Liver (tissue), 9 donors: Measurements from ENCODE around the gene FBXO44. TPM values are rescaled to one million over a fixed set of nuclear protein-coding genes. Genes with fewer than 3 reads are reported as not detected.

Experiments used
- DNase-seq: peaks from one replicate; pipeline ENCODE4 v3.0.0-alpha.2; 2017; ENCODE audit warnings: low spot score
- H3K27ac ChIP-seq, 2 donors: one replicate each; pipeline ENCODE4 v1.7.0; 2013; ENCODE audit warnings: inconsistent platforms in 2 of 2, low read length in 2 of 2, control low read depth in 1 of 2, low read depth in 1 of 2, mild to moderate bottlenecking in 1 of 2
- H3K27me3 ChIP-seq, 4 donors: one replicate each; pipeline versions ENCODE4 v1.6.1 to v1.7.0; 2013; ENCODE audit warnings: low read length in 3 of 4, inconsistent platforms in 1 of 4, mild to moderate bottlenecking in 1 of 4, moderate library complexity in 1 of 4; ENCODE audit not compliant: control insufficient read depth in 4 of 4, insufficient read depth in 4 of 4
- H3K36me3 ChIP-seq, 4 donors: one replicate each; pipeline versions ENCODE4 v1.6.1 to v1.7.0; 2013; ENCODE audit warnings: low read length in 3 of 4, mild to moderate bottlenecking in 3 of 4, low read depth in 1 of 4, moderate library complexity in 1 of 4; ENCODE audit not compliant: control insufficient read depth in 4 of 4, insufficient read depth in 3 of 4
- H3K4me1 ChIP-seq, 4 donors: one replicate each; pipeline versions ENCODE4 v1.6.1 to v1.7.0; 2013; ENCODE audit warnings: low read length in 3 of 4, mild to moderate bottlenecking in 3 of 4, moderate library complexity in 1 of 4; ENCODE audit not compliant: control insufficient read depth in 4 of 4, insufficient read depth in 4 of 4
- H3K4me3 ChIP-seq, 3 donors: one replicate each; pipeline versions ENCODE4 v1.6.1 to v1.7.0; 2013; ENCODE audit warnings: low read length in 3 of 3, control low read depth in 1 of 3, low read depth in 1 of 3, mild to moderate bottlenecking in 1 of 3
- H3K9ac ChIP-seq, 2 donors: one replicate each; pipeline ENCODE4 v1.7.0; 2013; ENCODE audit warnings: low read length in 2 of 2, mild to moderate bottlenecking in 2 of 2, moderate library complexity in 2 of 2, control low read depth in 1 of 2, low read depth in 1 of 2
- H3K9me3 ChIP-seq, 4 donors: one replicate each; pipeline versions ENCODE4 v1.6.1 to v1.7.0; 2013; ENCODE audit warnings: low read length in 3 of 4; ENCODE audit not compliant: control insufficient read depth in 4 of 4
- ATF3 ChIP-seq: IDR thresholded peaks from 2 replicates; pipeline ENCODE4 v1.6.1; 2016; ENCODE audit warnings: antibody characterized with exemption
- EGR1 ChIP-seq, 2 donors: IDR thresholded peaks; 2 replicates each; pipeline ENCODE4 v1.6.1; 2016 to 2018; ENCODE audit warnings: antibody characterized with exemption in 2 of 2, low read depth in 2 of 2
- FOXA1 ChIP-seq: IDR thresholded peaks from 2 replicates; pipeline ENCODE4 v1.6.1; 2016; ENCODE audit warnings: antibody characterized with exemption
- FOXA2 ChIP-seq: IDR thresholded peaks from 2 replicates; pipeline ENCODE4 v1.6.1; 2016; ENCODE audit warnings: antibody characterized with exemption
- GABPA ChIP-seq, 2 donors: IDR thresholded peaks in 1 of 2; conservative IDR thresholded peaks in 1 of 2; 2 replicates each; pipeline ENCODE4 v1.6.1; 2016; ENCODE audit warnings: antibody characterized with exemption in 2 of 2, mild to moderate bottlenecking in 1 of 2, moderate library complexity in 1 of 2
- HNF4A ChIP-seq, 2 donors: conservative IDR thresholded peaks; 2 replicates each; pipeline ENCODE4 v1.6.1; 2016; ENCODE audit warnings: antibody characterized with exemption in 2 of 2, mild to moderate bottlenecking in 2 of 2
- HNF4G ChIP-seq: IDR thresholded peaks from 2 replicates; pipeline ENCODE4 v1.6.1; 2016; ENCODE audit warnings: antibody characterized with exemption
- JUND ChIP-seq, 2 donors: IDR thresholded peaks; 2 replicates each; pipeline ENCODE4 v1.6.1; 2016; ENCODE audit warnings: antibody characterized with exemption in 2 of 2
- NR2F2 ChIP-seq: IDR thresholded peaks from 2 replicates; pipeline ENCODE4 v1.6.1; 2016; ENCODE audit warnings: antibody characterized with exemption
- RAD21 ChIP-seq, 2 donors: IDR thresholded peaks; 2 replicates each; pipeline ENCODE4 v1.6.1; 2016; ENCODE audit warnings: antibody characterized with exemption in 2 of 2, mild to moderate bottlenecking in 2 of 2
- REST ChIP-seq: IDR thresholded peaks from 2 replicates; pipeline ENCODE4 v1.6.1; 2016; ENCODE audit warnings: antibody characterized with exemption, mild to moderate bottlenecking
- RXRA ChIP-seq, 2 donors: IDR thresholded peaks; 2 replicates each; pipeline ENCODE4 v1.6.1; 2017 to 2018; ENCODE audit warnings: antibody characterized with exemption in 2 of 2, mild to moderate bottlenecking in 1 of 2
- SP1 ChIP-seq: IDR thresholded peaks from 2 replicates; pipeline ENCODE4 v1.6.1; 2018; ENCODE audit warnings: antibody characterized with exemption, mild to moderate bottlenecking
- TAF1 ChIP-seq: conservative IDR thresholded peaks from 2 replicates; pipeline ENCODE4 v1.6.1; 2016; ENCODE audit warnings: antibody characterized with exemption, mild to moderate bottlenecking
- YY1 ChIP-seq: IDR thresholded peaks from 2 replicates; pipeline ENCODE4 v1.6.1; 2016; ENCODE audit warnings: antibody characterized with exemption, mild to moderate bottlenecking
- ZBTB33 ChIP-seq: IDR thresholded peaks from 2 replicates; pipeline ENCODE4 v1.6.1; 2016; ENCODE audit warnings: antibody characterized with exemption
- WGBS: extraction: QIAGEN DNeasy Blood & Tissue Kit; methylation state at CpG from one replicate; pipeline ENCODE4 v1.1.7; 2013; 5-methylcytosine and 5-hydroxymethylcytosine counted together
- polyA plus RNA-seq, 2 donors: library from polyadenylated mRNA; stranded (reverse) in 1 of 2; unstranded in 1 of 2; fragments of 200-250 nt in 1 of 2; fragments of >200 nt in 1 of 2; fragmentation: Nextera tagmentation in 1 of 2; extraction: Ambion mirVana in 1 of 2; gene quantifications; one replicate each; pipeline versions ENCODE4 v1.2.1 to v1.2.3, GENCODE V29; 2013 to 2015
- total RNA-seq, 2 donors: library from RNA; depleted of rRNA; stranded (reverse); fragments of >200 nt; gene quantifications; one replicate each; pipeline ENCODE4 v1.2.3, GENCODE V29; 2014
- TF ChIP-seq, protein P1 (sequence below): IDR thresholded peaks from 2 replicates; pipeline ENCODE4 v1.6.1; 2016; ENCODE audit warnings: antibody characterized with exemption
- TF ChIP-seq, protein P2 (sequence below): fragments of 150-350 bp; IDR thresholded peaks from 2 replicates; pipeline ENCODE4 v1.5.1; 2017; ENCODE audit warnings: improper control_type of control experiment, low read depth, low read length; ENCODE audit not compliant: missing input control
- donor health status: healthy.
- donor health status: healthy.
- donor health status: healthy.
- donor health status: healthy.
- donor health status: healthy.

The FBXO44 gene
- total and polyA plus RNA-seq, 4 donors = 3.6 to 13.2 (median 6.8) TPM

- Histone ChIP-seq H3K27ac (no peak overlapping the region), H3K4me1 (peaks cover 16 to 54% (median 40%) of the 10 kb centered on the region in 4 donors), H3K27me3 (no peaks in the 10 kb centered on the region), H3K36me3 (peaks cover 0 to 9% (median 6%) of the 10 kb centered on the region in 4 donors), H3K9me3 (no peaks in the 10 kb centered on the region), H3K4me3 (no peak overlapping the region), H3K9ac (no peak overlapping the region)
- TF ChIP-seq TAF1 (no peak), GABPA (IDR thresholded peaks at IDR 0.05 in 1 of 2, conservative IDR thresholded peaks at IDR 0.05 in 1 of 2) (no peak), ZBTB33 (no peak), NR2F2 (no peak), SP1 (no peak)
- 82% methylated on average over 14 of the region's 14 CpGs for WGBS
- no peak for DNase-seq
Measured at GRCh38 chr1:11673089-11673769, 18.6 kb downstream of the FBXO44 start.

DNA sequence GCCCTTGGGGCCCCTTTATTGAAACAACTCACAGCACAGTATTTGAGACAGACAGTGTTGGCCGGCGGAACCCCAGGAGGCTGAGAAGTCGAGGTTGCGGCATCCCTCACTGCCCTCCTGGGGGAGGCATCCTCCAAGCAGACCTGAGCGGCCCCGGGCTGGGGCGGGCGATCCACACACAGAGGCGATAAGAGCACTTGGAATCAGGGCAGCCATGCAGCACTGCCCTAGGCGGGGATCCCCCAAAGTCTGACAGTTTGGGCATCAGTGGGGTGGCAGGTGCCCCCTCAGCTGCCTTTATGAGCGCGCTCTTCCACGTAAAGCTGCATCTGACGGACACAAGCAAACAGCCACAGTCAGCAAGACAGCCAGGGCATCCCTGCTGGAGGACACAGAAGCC is 19.8 kb downstream of the FBXO44 start:
- H3K4me1 ChIP-seq = peaks cover 16 to 52% (median 40%) of the 10 kb centered on the region in 4 donors
- no peaks in the 10 kb centered on the region for H3K9me3 ChIP-seq
- H3K9ac ChIP-seq = no peak overlapping the region
- no peak overlapping the region for H3K27ac ChIP-seq
- no peak overlapping the region for H3K4me3 ChIP-seq
- no peak for DNase-seq
- WGBS = 98% methylated on average over 14 of the region's 14 CpGs
- H3K36me3 ChIP-seq = peaks cover 0 to 9% (median 6%) of the 10 kb centered on the region in 4 donors
- TF ChIP-seq, protein P1, sequence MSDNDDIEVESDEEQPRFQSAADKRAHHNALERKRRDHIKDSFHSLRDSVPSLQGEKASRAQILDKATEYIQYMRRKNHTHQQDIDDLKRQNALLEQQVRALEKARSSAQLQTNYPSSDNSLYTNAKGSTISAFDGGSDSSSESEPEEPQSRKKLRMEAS = no peak
- no peak for TF ChIP-seq EGR1 (IDR thresholded peaks at IDR 0.05; ENCODE audit: low read depth in 2 of 2)
- no peak for TF ChIP-seq FOXA1
- no peak for TF ChIP-seq FOXA2
- TF ChIP-seq HNF4A (conservative IDR thresholded peaks at IDR 0.05) = no peak
- no peaks in the 10 kb centered on the region for H3K27me3 ChIP-seq

DNA sequence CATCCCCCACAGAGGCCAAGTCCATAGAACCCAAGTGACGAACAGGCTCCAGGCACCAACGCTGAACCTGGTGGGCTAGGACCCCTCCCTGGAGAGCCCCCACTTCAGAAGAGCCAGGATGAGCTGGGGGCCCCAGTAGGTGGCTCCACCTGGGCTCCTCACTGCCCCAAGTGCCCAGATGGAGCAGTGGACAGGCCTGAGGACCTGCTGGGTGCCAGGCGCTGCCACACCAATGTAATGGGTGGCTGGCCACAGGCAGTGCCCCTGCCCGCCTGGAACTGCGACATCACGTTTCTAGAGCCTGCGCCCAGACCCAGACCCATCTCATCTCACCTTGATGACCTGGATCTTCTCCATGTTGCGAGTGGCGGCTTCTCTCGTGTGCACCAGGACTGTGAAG is 20.6 kb downstream of the FBXO44 start:
- no peak for DNase-seq
- Histone ChIP-seq H3K36me3 (peaks cover 0 to 9% (median 6%) of the 10 kb centered on the region in 4 donors), H3K27me3 (no peaks in the 10 kb centered on the region), H3K4me1 (peaks cover 18 to 54% (median 41%) of the 10 kb centered on the region in 4 donors), H3K27ac (no peak overlapping the region), H3K9me3 (no peaks in the 10 kb centered on the region), H3K4me3 (no peak overlapping the region), H3K9ac (no peak overlapping the region)
- WGBS = 93% methylated on average over 10 of the region's 10 CpGs
- TF ChIP-seq GABPA (IDR thresholded peaks at IDR 0.05 in 1 of 2, conservative IDR thresholded peaks at IDR 0.05 in 1 of 2) = no peak
- TF ChIP-seq YY1 = no peak
- TF ChIP-seq SP1 = no peak
- TF ChIP-seq HNF4G = no peak
- TF ChIP-seq FOXA1 = no peak
- TF ChIP-seq TAF1 = no peak
- no peak for TF ChIP-seq HNF4A (conservative IDR thresholded peaks at IDR 0.05)
- no peak for TF ChIP-seq REST
- no peak for TF ChIP-seq FOXA2
- no peak for TF ChIP-seq ATF3
- no peak for TF ChIP-seq RXRA (IDR thresholded peaks at IDR 0.05)
- TF ChIP-seq NR2F2 = no peak
- no peak for TF ChIP-seq JUND (IDR thresholded peaks at IDR 0.05)
- TF ChIP-seq, protein P1 = no peak
- TF ChIP-seq RAD21 (IDR thresholded peaks at IDR 0.05) = no peak
- TF ChIP-seq, protein P2, sequence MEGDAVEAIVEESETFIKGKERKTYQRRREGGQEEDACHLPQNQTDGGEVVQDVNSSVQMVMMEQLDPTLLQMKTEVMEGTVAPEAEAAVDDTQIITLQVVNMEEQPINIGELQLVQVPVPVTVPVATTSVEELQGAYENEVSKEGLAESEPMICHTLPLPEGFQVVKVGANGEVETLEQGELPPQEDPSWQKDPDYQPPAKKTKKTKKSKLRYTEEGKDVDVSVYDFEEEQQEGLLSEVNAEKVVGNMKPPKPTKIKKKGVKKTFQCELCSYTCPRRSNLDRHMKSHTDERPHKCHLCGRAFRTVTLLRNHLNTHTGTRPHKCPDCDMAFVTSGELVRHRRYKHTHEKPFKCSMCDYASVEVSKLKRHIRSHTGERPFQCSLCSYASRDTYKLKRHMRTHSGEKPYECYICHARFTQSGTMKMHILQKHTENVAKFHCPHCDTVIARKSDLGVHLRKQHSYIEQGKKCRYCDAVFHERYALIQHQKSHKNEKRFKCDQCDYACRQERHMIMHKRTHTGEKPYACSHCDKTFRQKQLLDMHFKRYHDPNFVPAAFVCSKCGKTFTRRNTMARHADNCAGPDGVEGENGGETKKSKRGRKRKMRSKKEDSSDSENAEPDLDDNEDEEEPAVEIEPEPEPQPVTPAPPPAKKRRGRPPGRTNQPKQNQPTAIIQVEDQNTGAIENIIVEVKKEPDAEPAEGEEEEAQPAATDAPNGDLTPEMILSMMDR = no peak
- TF ChIP-seq EGR1 (IDR thresholded peaks at IDR 0.05; ENCODE audit: low read depth in 2 of 2) = no peak
